T-cell (primary cell): ENCODE measurements around the gene HTR5A. TPM values are rescaled to one million over a fixed set of nuclear protein-coding genes. Genes with fewer than 3 reads are reported as not detected.

Source experiments
- ATAC-seq, 4 experiments: fragments of 200-7000 bp in 3 of 4; fragments of 150-1000 bp in 1 of 4; cut with Tn5 transposase; replicated peaks in 1 of 4; 1 replicate in 3 of 4; 2 replicates in 1 of 4; pipeline ENCODE4 v1.10.0; 2021; ENCODE audit warnings: moderate library complexity in 3 of 4, mild to moderate bottlenecking in 2 of 4, moderate number of reproducible peaks in 1 of 4
- CTCF ChIA-PET, 2 donors: fragments of 300-600 bp; sonication (Branson Sonifier 250); formaldehyde crosslinking; loops; one replicate each; lab custom pipeline; 2022; ENCODE audit warnings: antibody characterized with exemption in 2 of 2; lab: Charles Lee
- POLR2A ChIA-PET, 2 donors: fragments of 300-600 bp; sonication (Branson Sonifier 250); formaldehyde crosslinking; loops; one replicate each; lab custom pipeline; 2022; ENCODE audit warnings: antibody characterized with exemption in 2 of 2; lab: Charles Lee
- DNase-seq, 35 experiments: peaks; one replicate each; pipeline versions ENCODE4 v3.0.0 to v3.0.0-alpha.2; 2013 to 2023
- H3K27ac ChIP-seq: one replicate; pipeline ENCODE4 v1.5.1; 2013; ENCODE audit warnings: low read length
- H3K27me3 ChIP-seq, 2 experiments: replicated peaks in 1 of 2; 1 replicate in 1 of 2; 2 replicates in 1 of 2; pipeline versions ENCODE4 v1.6.1 to v1.7.0; 2013; ENCODE audit warnings: low read length in 1 of 2, mixed read lengths in 1 of 2; ENCODE audit not compliant: control insufficient read depth in 2 of 2, insufficient read depth in 2 of 2; ENCODE audit errors: extremely low read depth in 1 of 2
- H3K36me3 ChIP-seq, 2 donors: 1 replicate in 1 of 2; 2 replicates in 1 of 2; pipeline versions ENCODE4 v1.6.1 to v1.7.0; 2013; ENCODE audit warnings: low read length in 1 of 2; ENCODE audit not compliant: control insufficient read depth in 2 of 2, insufficient read depth in 1 of 2; ENCODE audit errors: extremely low read depth in 1 of 2
- H3K4me1 ChIP-seq, 2 experiments: 1 replicate in 1 of 2; 2 replicates in 1 of 2; pipeline versions ENCODE4 v1.6.1 to v1.7.0; 2013; ENCODE audit warnings: low read length in 2 of 2, mixed read lengths in 1 of 2; ENCODE audit not compliant: insufficient read depth in 2 of 2, control insufficient read depth in 1 of 2; ENCODE audit errors: extremely low read depth in 1 of 2
- H3K4me3 ChIP-seq, 2 donors: 1 replicate in 1 of 2; 2 replicates in 1 of 2; pipeline versions ENCODE4 v1.5.1 to v1.7.0; 2013; ENCODE audit warnings: mild to moderate bottlenecking in 2 of 2, low read length in 1 of 2, moderate library complexity in 1 of 2; ENCODE audit not compliant: control insufficient read depth in 1 of 2; ENCODE audit errors: extremely low read depth in 1 of 2
- H3K9me3 ChIP-seq: 2 replicates; pipeline ENCODE4 v1.7.0; 2013
- H3K27ac Mint-ChIP-seq, 2 donors: one replicate each; pipeline ENCODE4 v1.8.0; 2020 to 2021; ENCODE audit warnings: mild to moderate bottlenecking in 2 of 2, mixed read lengths in 2 of 2
- H3K27me3 Mint-ChIP-seq, 2 donors: one replicate each; pipeline ENCODE4 v1.8.0; 2021 to 2022; ENCODE audit warnings: mixed read lengths in 2 of 2
- H3K36me3 Mint-ChIP-seq: one replicate; pipeline ENCODE4 v1.8.0; 2021; ENCODE audit warnings: mixed read lengths
- H3K4me1 Mint-ChIP-seq, 3 donors: one replicate each; pipeline ENCODE4 v1.8.0; 2020 to 2022; ENCODE audit warnings: mixed read lengths in 3 of 3, mild to moderate bottlenecking in 1 of 3
- H3K4me3 Mint-ChIP-seq, 3 donors: one replicate each; pipeline ENCODE4 v1.8.0; 2020 to 2022; ENCODE audit warnings: mild to moderate bottlenecking in 3 of 3, mixed read lengths in 3 of 3, moderate library complexity in 3 of 3
- H3K9me3 Mint-ChIP-seq, 3 donors: one replicate each; pipeline ENCODE4 v1.8.0; 2020 to 2022; ENCODE audit warnings: mixed read lengths in 3 of 3
- WGBS: methylation state at CpG from one replicate; pipeline ENCODE4 v1.1.5; 2013; ENCODE audit warnings: missing lambda C conversion rate; ENCODE audit not compliant: insufficient coverage; 5-methylcytosine and 5-hydroxymethylcytosine counted together
- total RNA-seq, 35 experiments: library from RNA in 6 of 35; stranded (reverse) in 6 of 35; fragments of 120-200 nt in 1 of 35; gene quantifications; one replicate each; pipeline versions ENCODE4 v1.2.1 to v1.2.4 and lab custom pipeline; 2013 to 2026

The HTR5A gene
- total RNA-seq, 5 donors from 2014 or later (not counting 1 experiment from before 2014, with no cell fraction given) = not detected

GRCh38 chr7:155058896-155059295, 11.2 kb upstream of the HTR5A start:
- no peak overlapping the region for H3K27ac Mint-ChIP-seq
- Histone ChIP-seq H3K27me3 (peaks cover 0 to 31% of the 10 kb centered on the region in 2 experiments), H3K4me1 (no peaks in the 10 kb centered on the region), H3K27ac (no peak overlapping the region), H3K9me3 (no peaks in the 10 kb centered on the region), H3K4me3 (no peak overlapping the region), H3K36me3 (no peaks in the 10 kb centered on the region)
- H3K4me1 Mint-ChIP-seq = no peaks in the 10 kb centered on the region
- H3K36me3 Mint-ChIP-seq = no peaks in the 10 kb centered on the region
- 60% methylated on average over 1 of the region's 4 CpGs for WGBS
- no peak overlapping the region for H3K4me3 Mint-ChIP-seq
- H3K27me3 Mint-ChIP-seq = peaks cover 25 to 33% of the 10 kb centered on the region in 2 donors
- no peak for ATAC-seq
- DNase-seq = no peak
- H3K9me3 Mint-ChIP-seq = no peaks in the 10 kb centered on the region
- ChIA-PET CTCF (no interaction called here), POLR2A (no interaction called here)

GRCh38 chr7:155059703-155060102, 10.4 kb upstream of the HTR5A start:
- Mint-ChIP-seq H3K4me1 (no peaks in the 10 kb centered on the region), H3K27me3 (peaks cover 25 to 38% of the 10 kb centered on the region in 2 donors), H3K4me3 (no peak overlapping the region), H3K27ac (no peak overlapping the region), H3K9me3 (no peaks in the 10 kb centered on the region), H3K36me3 (no peaks in the 10 kb centered on the region)
- Histone ChIP-seq H3K4me1 (no peaks in the 10 kb centered on the region), H3K27me3 (peaks cover 0 to 31% of the 10 kb centered on the region in 2 experiments), H3K27ac (no peak overlapping the region), H3K4me3 (no peak overlapping the region), H3K36me3 (no peaks in the 10 kb centered on the region), H3K9me3 (no peaks in the 10 kb centered on the region)
- ATAC-seq (no peak), DNase-seq (no peak)
- WGBS = 80% methylated on average over 1 of the region's 5 CpGs
- POLR2A ChIA-PET = no interaction called here
- CTCF ChIA-PET = no interaction called here

- Histone ChIP-seq H3K4me3 (no peak overlapping the region), H3K27me3 (peaks cover 0 to 32% of the 10 kb centered on the region in 2 experiments), H3K9me3 (no peaks in the 10 kb centered on the region), H3K36me3 (no peaks in the 10 kb centered on the region), H3K27ac (no peak overlapping the region), H3K4me1 (no peaks in the 10 kb centered on the region)
- Mint-ChIP-seq H3K27ac (no peak overlapping the region), H3K27me3 (peaks cover 30 to 45% of the 10 kb centered on the region in 2 donors), H3K9me3 (no peaks in the 10 kb centered on the region), H3K36me3 (no peaks in the 10 kb centered on the region), H3K4me1 (no peaks in the 10 kb centered on the region), H3K4me3 (no peak overlapping the region)
- ChIA-PET POLR2A (no interaction called here), CTCF (no interaction called here)
- WGBS = no CpG with 5 or more reads among the region's 5 CpGs
- DNase-seq (no peak), ATAC-seq (no peak)
Measured at GRCh38 chr7:155062411-155062810, 7.7 kb upstream of the HTR5A start.

GRCh38 chr7:155064186-155064585, 5.9 kb upstream of the HTR5A start:
- ChIA-PET POLR2A (no interaction called here), CTCF (no interaction called here)
- DNase-seq (no peak), ATAC-seq (no peak)
- H3K36me3 Mint-ChIP-seq = no peaks in the 10 kb centered on the region
- H3K27me3 ChIP-seq = peaks cover 0 to 25% of the 10 kb centered on the region in 2 experiments
- no peak overlapping the region for H3K4me3 Mint-ChIP-seq
- no peak overlapping the region for H3K27ac Mint-ChIP-seq
- H3K36me3 ChIP-seq = no peaks in the 10 kb centered on the region
- no peak overlapping the region for H3K27ac ChIP-seq
- peaks cover 32 to 38% of the 10 kb centered on the region in 2 donors for H3K27me3 Mint-ChIP-seq
- 33% methylated on average over 1 of the region's 4 CpGs for WGBS
- H3K9me3 ChIP-seq = no peaks in the 10 kb centered on the region
- no peaks in the 10 kb centered on the region for H3K9me3 Mint-ChIP-seq
- H3K4me1 Mint-ChIP-seq = no peaks in the 10 kb centered on the region
- H3K4me1 ChIP-seq = no peaks in the 10 kb centered on the region
- no peak overlapping the region for H3K4me3 ChIP-seq

- DNase-seq (no peak), ATAC-seq (no peak)
- Histone ChIP-seq H3K9me3 (no peaks in the 10 kb centered on the region), H3K4me1 (peaks cover 0 to 8% of the 10 kb centered on the region in 2 experiments), H3K27me3 (peaks cover 0 to 26% of the 10 kb centered on the region in 2 experiments), H3K27ac (no peak overlapping the region), H3K36me3 (no peaks in the 10 kb centered on the region), H3K4me3 (no peak overlapping the region)
- peaks cover 29 to 33% of the 10 kb centered on the region in 2 donors for H3K27me3 Mint-ChIP-seq
- no peak overlapping the region for H3K4me3 Mint-ChIP-seq
- peaks cover 0 to 3% (median 1%) of the 10 kb centered on the region in 3 donors for H3K4me1 Mint-ChIP-seq
- 66% methylated on average over 4 of the region's 7 CpGs for WGBS
- CTCF ChIA-PET = no interaction called here
- H3K9me3 Mint-ChIP-seq = no peaks in the 10 kb centered on the region
- H3K27ac Mint-ChIP-seq = no peak overlapping the region
- POLR2A ChIA-PET = no interaction called here
- no peaks in the 10 kb centered on the region for H3K36me3 Mint-ChIP-seq
Measured at GRCh38 chr7:155066417-155066950, 3.6 kb upstream of the HTR5A start.

DNA sequence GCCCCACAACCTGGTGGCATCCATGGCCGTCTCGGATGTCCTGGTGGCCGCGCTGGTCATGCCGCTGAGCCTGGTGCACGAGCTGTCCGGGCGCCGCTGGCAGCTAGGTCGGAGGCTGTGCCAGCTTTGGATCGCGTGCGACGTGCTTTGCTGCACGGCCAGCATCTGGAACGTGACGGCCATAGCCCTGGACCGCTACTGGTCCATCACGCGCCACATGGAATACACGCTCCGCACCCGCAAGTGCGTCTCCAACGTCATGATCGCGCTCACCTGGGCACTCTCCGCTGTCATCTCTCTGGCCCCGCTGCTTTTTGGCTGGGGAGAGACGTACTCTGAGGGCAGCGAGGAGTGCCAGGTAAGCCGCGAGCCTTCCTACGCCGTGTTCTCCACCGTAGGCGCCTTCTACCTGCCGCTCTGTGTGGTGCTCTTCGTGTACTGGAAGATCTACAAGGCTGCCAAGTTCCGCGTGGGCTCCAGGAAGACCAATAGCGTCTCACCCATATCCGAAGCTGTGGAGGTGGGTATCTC, 1.1 kb downstream of the HTR5A start:
- peaks cover 0 to 28% of the 10 kb centered on the region in 2 experiments for H3K27me3 ChIP-seq
- Mint-ChIP-seq H3K4me3 (no peak overlapping the region), H3K4me1 (peaks cover 0 to 3% (median 1%) of the 10 kb centered on the region in 3 donors), H3K27ac (no peak overlapping the region), H3K36me3 (no peaks in the 10 kb centered on the region), H3K27me3 (peaks cover 34 to 54% of the 10 kb centered on the region in 2 donors), H3K9me3 (no peaks in the 10 kb centered on the region)
- no peak for DNase-seq
- CTCF ChIA-PET = no interaction called here
- WGBS = 57% methylated on average over 32 of the region's 43 CpGs
- H3K36me3 ChIP-seq = no peaks in the 10 kb centered on the region
- H3K4me3 ChIP-seq = no peak overlapping the region
- H3K4me1 ChIP-seq = peaks cover 0 to 8% of the 10 kb centered on the region in 2 experiments
- H3K9me3 ChIP-seq = no peaks in the 10 kb centered on the region
- H3K27ac ChIP-seq = no peak overlapping the region
- ATAC-seq = no peak
- POLR2A ChIA-PET = no interaction called here
